HepG2 (cell line): Measurements from ENCODE around the gene AGMO.

Experiments used
- EP300 ChIP-seq, 3 experiments: sonication (generic) in 1 of 3; formaldehyde crosslinking in 1 of 3; IDR thresholded peaks; 2 replicates each; pipeline versions ENCODE4 v1.5.1 to v1.6.1; 2011 to 2020; ENCODE audit warnings: low read depth in 2 of 3, low read length in 2 of 3, borderline replicate concordance in 1 of 3, improper control_type of control experiment in 1 of 3, mild to moderate bottlenecking in 1 of 3, missing genetic modification reagents in 1 of 3, moderate library complexity in 1 of 3
- JUND ChIP-seq: sonication (generic); formaldehyde crosslinking; IDR thresholded peaks from 2 replicates; pipeline ENCODE4 v1.8.0; 2022; ENCODE audit warnings: mild to moderate bottlenecking, missing genetic modification reagents
- MYC ChIP-seq: sonication (generic); formaldehyde crosslinking; IDR thresholded peaks from 2 replicates; pipeline ENCODE4 v1.9.0; 2021; ENCODE audit warnings: missing genetic modification reagents, borderline replicate concordance
- NFYB ChIP-seq: sonication (generic); formaldehyde crosslinking; IDR thresholded peaks from 2 replicates; pipeline ENCODE4 v1.4.0; 2020; ENCODE audit warnings: missing genetic modification reagents
- POLR2AphosphoS5 ChIP-seq: IDR thresholded peaks from 2 replicates; pipeline ENCODE4 v1.6.1; 2012; ENCODE audit warnings: low read depth, low read length
- SIN3A ChIP-seq: IDR thresholded peaks from 2 replicates; pipeline ENCODE4 v1.6.1; 2011; ENCODE audit warnings: low read depth, mild to moderate bottlenecking, control low read depth, low read length, borderline replicate concordance
- TARDBP ChIP-seq: sonication (generic); formaldehyde crosslinking; IDR thresholded peaks from 2 replicates; pipeline ENCODE4 v1.8.0; 2022; ENCODE audit warnings: mild to moderate bottlenecking, missing genetic modification reagents
- ZNF329 ChIP-seq: sonication (generic); formaldehyde crosslinking; IDR thresholded peaks from 2 replicates; pipeline ENCODE4 v1.9.0; 2021; ENCODE audit warnings: low read depth, mild to moderate bottlenecking, missing genetic modification reagents
- ZNF660 ChIP-seq: sonication (generic); formaldehyde crosslinking; IDR thresholded peaks from 2 replicates; pipeline ENCODE4 v1.5.1; 2020; ENCODE audit warnings: mild to moderate bottlenecking, low read depth, missing genetic modification reagents, borderline replicate concordance
- TF ChIP-seq, protein P1 (sequence below): sonication (generic); formaldehyde crosslinking; IDR thresholded peaks from 2 replicates; pipeline ENCODE4 v1.5.0; 2020; ENCODE audit warnings: mild to moderate bottlenecking, missing genetic modification reagents, moderate library complexity
- TF ChIP-seq, protein P2 (sequence below), 2 experiments: IDR thresholded peaks; 2 replicates each; pipeline ENCODE4 v1.6.1; 2011 to 2012; ENCODE audit warnings: low read length in 2 of 2, borderline replicate concordance in 1 of 2, low read depth in 1 of 2, mild to moderate bottlenecking in 1 of 2, moderate library complexity in 1 of 2

DNA sequence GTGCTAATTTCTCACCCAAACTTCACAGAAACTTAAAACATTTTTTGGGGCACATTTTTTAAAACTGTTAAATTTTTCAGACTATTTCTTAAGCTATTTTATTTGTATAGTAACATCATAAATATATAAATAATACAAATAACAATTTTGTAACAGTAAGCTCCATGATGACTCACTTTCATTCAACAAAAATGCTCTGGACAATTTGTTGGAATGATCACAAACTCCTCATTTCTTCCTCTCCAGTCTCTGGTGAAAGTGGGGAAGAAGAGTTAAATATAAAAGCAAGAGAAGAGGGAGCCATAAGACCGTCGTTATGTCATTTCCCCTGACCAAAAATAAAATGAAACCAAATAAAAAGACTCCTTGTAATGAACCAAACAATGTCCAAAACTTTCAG, 162.4 kb downstream of the AGMO start:
- no peak for TF ChIP-seq POLR2AphosphoS5
- no peak for TF ChIP-seq ZNF660 (CRISPR knock-in tag)
- TF ChIP-seq SIN3A = no peak
- TF ChIP-seq, protein P1, sequence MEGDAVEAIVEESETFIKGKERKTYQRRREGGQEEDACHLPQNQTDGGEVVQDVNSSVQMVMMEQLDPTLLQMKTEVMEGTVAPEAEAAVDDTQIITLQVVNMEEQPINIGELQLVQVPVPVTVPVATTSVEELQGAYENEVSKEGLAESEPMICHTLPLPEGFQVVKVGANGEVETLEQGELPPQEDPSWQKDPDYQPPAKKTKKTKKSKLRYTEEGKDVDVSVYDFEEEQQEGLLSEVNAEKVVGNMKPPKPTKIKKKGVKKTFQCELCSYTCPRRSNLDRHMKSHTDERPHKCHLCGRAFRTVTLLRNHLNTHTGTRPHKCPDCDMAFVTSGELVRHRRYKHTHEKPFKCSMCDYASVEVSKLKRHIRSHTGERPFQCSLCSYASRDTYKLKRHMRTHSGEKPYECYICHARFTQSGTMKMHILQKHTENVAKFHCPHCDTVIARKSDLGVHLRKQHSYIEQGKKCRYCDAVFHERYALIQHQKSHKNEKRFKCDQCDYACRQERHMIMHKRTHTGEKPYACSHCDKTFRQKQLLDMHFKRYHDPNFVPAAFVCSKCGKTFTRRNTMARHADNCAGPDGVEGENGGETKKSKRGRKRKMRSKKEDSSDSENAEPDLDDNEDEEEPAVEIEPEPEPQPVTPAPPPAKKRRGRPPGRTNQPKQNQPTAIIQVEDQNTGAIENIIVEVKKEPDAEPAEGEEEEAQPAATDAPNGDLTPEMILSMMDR = no peak
- TF ChIP-seq ZNF329 = no peak
- TF ChIP-seq NFYB = no peak
- TF ChIP-seq MYC = no peak
- TF ChIP-seq, protein P2, sequence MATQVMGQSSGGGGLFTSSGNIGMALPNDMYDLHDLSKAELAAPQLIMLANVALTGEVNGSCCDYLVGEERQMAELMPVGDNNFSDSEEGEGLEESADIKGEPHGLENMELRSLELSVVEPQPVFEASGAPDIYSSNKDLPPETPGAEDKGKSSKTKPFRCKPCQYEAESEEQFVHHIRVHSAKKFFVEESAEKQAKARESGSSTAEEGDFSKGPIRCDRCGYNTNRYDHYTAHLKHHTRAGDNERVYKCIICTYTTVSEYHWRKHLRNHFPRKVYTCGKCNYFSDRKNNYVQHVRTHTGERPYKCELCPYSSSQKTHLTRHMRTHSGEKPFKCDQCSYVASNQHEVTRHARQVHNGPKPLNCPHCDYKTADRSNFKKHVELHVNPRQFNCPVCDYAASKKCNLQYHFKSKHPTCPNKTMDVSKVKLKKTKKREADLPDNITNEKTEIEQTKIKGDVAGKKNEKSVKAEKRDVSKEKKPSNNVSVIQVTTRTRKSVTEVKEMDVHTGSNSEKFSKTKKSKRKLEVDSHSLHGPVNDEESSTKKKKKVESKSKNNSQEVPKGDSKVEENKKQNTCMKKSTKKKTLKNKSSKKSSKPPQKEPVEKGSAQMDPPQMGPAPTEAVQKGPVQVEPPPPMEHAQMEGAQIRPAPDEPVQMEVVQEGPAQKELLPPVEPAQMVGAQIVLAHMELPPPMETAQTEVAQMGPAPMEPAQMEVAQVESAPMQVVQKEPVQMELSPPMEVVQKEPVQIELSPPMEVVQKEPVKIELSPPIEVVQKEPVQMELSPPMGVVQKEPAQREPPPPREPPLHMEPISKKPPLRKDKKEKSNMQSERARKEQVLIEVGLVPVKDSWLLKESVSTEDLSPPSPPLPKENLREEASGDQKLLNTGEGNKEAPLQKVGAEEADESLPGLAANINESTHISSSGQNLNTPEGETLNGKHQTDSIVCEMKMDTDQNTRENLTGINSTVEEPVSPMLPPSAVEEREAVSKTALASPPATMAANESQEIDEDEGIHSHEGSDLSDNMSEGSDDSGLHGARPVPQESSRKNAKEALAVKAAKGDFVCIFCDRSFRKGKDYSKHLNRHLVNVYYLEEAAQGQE (IDR thresholded peaks at IDR 0.05; ENCODE audit: borderline replicate concordance in 1 of 2, low read depth in 1 of 2, low read length in 2 of 2) = no peak
- no peak for TF ChIP-seq JUND (CRISPR knock-in tag)
- TF ChIP-seq EP300 (IDR thresholded peaks at IDR 0.05; ENCODE audit: low read depth in 2 of 2, low read length in 2 of 2) = no peak
- no peak for TF ChIP-seq EP300 (CRISPR knock-in tag; IDR thresholded peaks at IDR 0.05; ENCODE audit: borderline replicate concordance)
- no peak for TF ChIP-seq TARDBP (CRISPR knock-in tag)
